Measurements from ENCODE around the gene TAMALIN.
A peak's percentile ranks its signal among the peaks of the same experiment; 100 is the strongest.

TAMALIN gene

DNA sequence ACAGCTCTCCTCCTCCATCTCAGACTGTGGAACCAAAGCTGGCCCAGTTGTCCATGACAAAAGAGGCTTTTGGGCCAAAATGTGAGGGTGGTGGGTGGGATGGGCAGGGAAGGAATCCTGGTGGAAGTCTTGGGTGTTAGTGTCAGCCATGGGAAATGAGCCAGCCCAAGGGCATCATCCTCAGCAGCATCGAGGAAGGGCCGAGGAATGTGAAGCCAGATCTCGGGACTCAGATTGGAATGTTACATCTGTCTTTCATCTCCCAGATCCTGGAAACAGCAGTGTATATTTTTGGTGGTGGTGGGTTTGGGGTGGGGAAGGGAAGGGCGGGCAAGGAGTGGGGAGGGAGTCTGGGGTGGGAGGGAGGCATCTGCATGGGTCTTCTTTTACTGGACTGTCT is 11.8 kb upstream of the TAMALIN start:
- Histone ChIP-seq H3K4me1 (no peaks in the 10 kb centered on the region), H3K9me3 (no peaks in the 10 kb centered on the region), H3K36me3 (peaks cover 26 to 71% (median 48%) of the 10 kb centered on the region in 3 donors), H3K27me3 (no peaks in the 10 kb centered on the region), H3K4me3 (no peak overlapping the region), H3K27ac (no peak overlapping the region)
- intact Hi-C loops (cut with DNase I; ENCODE audit: low total_unique reads), result no loop called here
- TF ChIP-seq, protein P1, sequence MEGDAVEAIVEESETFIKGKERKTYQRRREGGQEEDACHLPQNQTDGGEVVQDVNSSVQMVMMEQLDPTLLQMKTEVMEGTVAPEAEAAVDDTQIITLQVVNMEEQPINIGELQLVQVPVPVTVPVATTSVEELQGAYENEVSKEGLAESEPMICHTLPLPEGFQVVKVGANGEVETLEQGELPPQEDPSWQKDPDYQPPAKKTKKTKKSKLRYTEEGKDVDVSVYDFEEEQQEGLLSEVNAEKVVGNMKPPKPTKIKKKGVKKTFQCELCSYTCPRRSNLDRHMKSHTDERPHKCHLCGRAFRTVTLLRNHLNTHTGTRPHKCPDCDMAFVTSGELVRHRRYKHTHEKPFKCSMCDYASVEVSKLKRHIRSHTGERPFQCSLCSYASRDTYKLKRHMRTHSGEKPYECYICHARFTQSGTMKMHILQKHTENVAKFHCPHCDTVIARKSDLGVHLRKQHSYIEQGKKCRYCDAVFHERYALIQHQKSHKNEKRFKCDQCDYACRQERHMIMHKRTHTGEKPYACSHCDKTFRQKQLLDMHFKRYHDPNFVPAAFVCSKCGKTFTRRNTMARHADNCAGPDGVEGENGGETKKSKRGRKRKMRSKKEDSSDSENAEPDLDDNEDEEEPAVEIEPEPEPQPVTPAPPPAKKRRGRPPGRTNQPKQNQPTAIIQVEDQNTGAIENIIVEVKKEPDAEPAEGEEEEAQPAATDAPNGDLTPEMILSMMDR (IDR thresholded peaks at IDR 0.05), result no peak
- peak in 1 of 2 donors; percentile 16 for DNase-seq

DNA sequence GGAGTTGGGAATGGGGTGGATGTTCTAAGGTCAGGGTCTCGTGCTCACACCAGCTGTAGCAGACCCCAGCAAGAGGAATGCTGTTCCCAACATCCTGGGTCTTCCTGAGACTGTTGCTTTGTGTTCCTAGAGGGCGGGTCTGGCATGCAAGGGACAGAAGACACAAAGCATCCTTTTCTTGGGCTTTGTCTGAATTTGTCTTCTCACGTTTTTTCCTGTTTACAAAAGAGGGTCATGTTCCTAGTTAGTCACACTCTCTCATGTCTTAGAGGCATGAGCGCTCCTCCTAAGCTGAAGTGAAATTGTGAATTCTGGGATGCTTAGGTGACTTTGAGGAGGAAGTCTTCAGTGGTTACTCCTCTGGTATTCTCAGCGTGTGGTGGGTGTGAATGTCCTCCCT is 9.6 kb upstream of the TAMALIN start:
- Histone ChIP-seq H3K4me1 (no peaks in the 10 kb centered on the region), H3K4me3 (no peak overlapping the region), H3K36me3 (peaks cover 20 to 62% (median 39%) of the 10 kb centered on the region in 3 donors), H3K27ac (no peak overlapping the region), H3K9me3 (no peaks in the 10 kb centered on the region), H3K27me3 (no peaks in the 10 kb centered on the region)
- intact Hi-C loops (cut with DNase I; ENCODE audit: low total_unique reads), result no loop called here
- TF ChIP-seq, protein P1 (IDR thresholded peaks at IDR 0.05), result no peak
- no peak for DNase-seq

DNA sequence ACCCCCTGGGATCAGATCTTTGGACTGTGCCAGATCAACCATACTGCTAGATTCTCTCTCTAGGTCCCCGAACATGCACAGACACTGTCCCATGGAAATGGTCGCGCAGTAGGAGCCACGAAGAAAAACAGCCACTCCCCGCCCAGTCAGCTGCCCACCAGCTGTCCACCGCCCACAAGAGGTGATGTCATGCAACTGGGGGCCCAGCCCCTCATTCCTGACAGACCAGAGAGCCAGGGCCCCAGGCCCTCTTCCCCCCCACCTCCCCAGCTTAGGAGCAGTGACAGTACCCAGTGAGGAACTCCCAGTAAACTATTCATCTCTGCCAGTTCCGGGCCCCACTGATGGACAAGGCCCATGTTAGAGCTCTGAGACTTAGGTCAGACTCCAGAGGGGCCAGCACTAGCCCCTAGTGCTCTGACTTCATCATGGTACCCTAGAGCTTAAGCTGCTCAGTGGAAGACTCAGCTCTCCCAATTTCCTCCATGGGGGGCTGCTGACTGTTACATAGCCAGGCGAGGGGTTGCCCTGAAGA is 3.7 kb upstream of the TAMALIN start:
- no peak overlapping the region for H3K27ac ChIP-seq
- peaks cover 0 to 35% of the 10 kb centered on the region in 2 donors for H3K27me3 ChIP-seq
- H3K4me1 ChIP-seq, result peaks cover 0 to 22% (median 10%) of the 10 kb centered on the region in 4 donors
- peaks cover 0 to 5% (median 0%) of the 10 kb centered on the region in 3 donors for H3K36me3 ChIP-seq
- intact Hi-C loops (cut with DNase I; ENCODE audit: low total_unique reads), result no loop called here
- TF ChIP-seq, protein P1 (IDR thresholded peaks at IDR 0.05), result no peak
- DNase-seq, result no peak
- no peak overlapping the region for H3K4me3 ChIP-seq
- H3K9me3 ChIP-seq, result no peaks in the 10 kb centered on the region

DNA sequence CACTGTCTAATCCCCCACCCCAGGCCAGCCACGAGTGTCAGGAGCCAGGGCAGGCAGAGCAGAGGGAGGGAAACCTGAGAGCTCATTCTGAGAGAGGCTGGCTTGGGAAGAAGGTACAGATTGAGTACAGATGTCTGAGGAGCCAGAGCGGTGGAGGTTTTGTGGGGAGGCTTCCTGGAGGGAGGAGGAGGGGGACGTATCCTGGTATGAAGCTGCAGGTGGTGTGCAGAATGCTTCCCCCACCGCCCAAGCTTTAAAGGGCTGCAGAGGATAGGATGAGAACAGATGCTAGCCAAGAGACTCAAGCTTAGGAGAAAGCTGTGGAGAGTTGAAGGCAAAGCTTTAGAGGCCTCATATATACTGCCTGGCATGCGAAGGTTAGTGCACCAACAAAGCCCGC is 3.2 kb upstream of the TAMALIN start:
- DNase-seq, result no peak
- Histone ChIP-seq H3K4me1 (peaks cover 0 to 22% (median 10%) of the 10 kb centered on the region in 4 donors), H3K27ac (no peak overlapping the region), H3K4me3 (no peak overlapping the region), H3K36me3 (peaks cover 0 to under 1% (median 0%) of the 10 kb centered on the region in 3 donors), H3K9me3 (no peaks in the 10 kb centered on the region), H3K27me3 (peaks cover 0 to 35% of the 10 kb centered on the region in 2 donors)
- TF ChIP-seq, protein P1 (IDR thresholded peaks at IDR 0.05), result no peak
- intact Hi-C loops (cut with DNase I; ENCODE audit: low total_unique reads), result no loop called here

DNA sequence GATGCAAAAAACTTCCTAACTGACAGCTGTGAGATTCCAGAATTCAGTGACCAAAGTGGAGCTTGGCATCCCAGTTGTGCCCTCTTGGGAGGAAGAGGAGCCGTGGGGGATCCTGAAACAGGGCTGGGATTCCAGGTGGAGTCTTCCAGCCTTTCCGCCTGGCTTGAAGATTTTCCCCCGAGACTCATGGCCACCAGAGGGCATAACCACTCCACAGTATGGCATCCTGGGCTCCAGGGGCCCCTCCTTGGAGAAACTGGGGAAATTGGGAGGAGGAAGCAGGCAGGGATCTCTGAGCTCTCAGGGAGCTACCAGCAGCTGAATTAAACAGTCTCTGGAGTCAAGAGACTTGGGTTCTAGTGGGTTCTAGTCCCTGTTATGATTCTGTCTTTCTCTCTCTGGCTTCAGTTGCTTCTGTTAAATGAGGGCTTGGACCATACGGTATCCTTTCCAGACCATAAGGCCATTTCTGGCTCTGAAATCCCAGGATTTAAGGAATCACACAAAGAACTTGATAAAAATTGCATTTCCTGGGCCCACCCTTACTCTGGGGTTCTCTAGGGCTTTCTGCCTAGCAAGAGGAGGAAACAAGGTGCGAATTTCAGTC is 2.6 kb upstream of the TAMALIN start:
- intact Hi-C loops (cut with DNase I; ENCODE audit: low total_unique reads), result no loop called here
- Histone ChIP-seq H3K9me3 (no peaks in the 10 kb centered on the region), H3K27ac (no peak overlapping the region), H3K36me3 (no peaks in the 10 kb centered on the region), H3K4me3 (no peak overlapping the region), H3K27me3 (peaks cover 0 to 35% of the 10 kb centered on the region in 2 donors), H3K4me1 (peaks cover 0 to 22% (median 10%) of the 10 kb centered on the region in 4 donors)
- TF ChIP-seq, protein P1 (IDR thresholded peaks at IDR 0.05), result peak; percentile 46 to 59
- DNase-seq, result peak in 1 of 2 donors; percentile 65
